Astrocyte of the cerebellum (primary cell): Measurements from ENCODE around the gene TMEM218.

Experiments
- DNase-seq: peaks from one replicate; pipeline ENCODE4 v3.0.0-alpha.2; 2011; ENCODE audit warnings: low read depth
- H3K4me3 ChIP-seq: 2 replicates; pipeline ENCODE4 v1.5.1; 2011; ENCODE audit warnings: mild to moderate bottlenecking, low read depth, low read length, moderate library complexity
- CTCF ChIP-seq: IDR thresholded peaks from 2 replicates; pipeline ENCODE4 v1.5.1; 2012; ENCODE audit warnings: low read length, low read depth, moderate library complexity, mild to moderate bottlenecking; ENCODE audit errors: missing control alignments
- in situ Hi-C: cut with HindIII; loops from 2 replicates; pipeline ENCODE4 v1.10.0; 2017; ENCODE audit warnings: low sequenced_read_pairs

TMEM218 gene

GRCh38 chr11:125074511-125075241 is 36.8 kb downstream of the TMEM218 start:
- H3K4me3 ChIP-seq, result no peak overlapping the region
- no peak for DNase-seq
- no peak for TF ChIP-seq CTCF
- in situ Hi-C loops, result no loop called here

- no peak for DNase-seq
- TF ChIP-seq CTCF, result no peak
- no peak overlapping the region for H3K4me3 ChIP-seq
- in situ Hi-C loops, result no loop called here
Observed at GRCh38 chr11:125073616-125074483, 37.6 kb downstream of the TMEM218 start.

GRCh38 chr11:125072961-125073590 is 38.4 kb downstream of the TMEM218 start:
- in situ Hi-C loops, result no loop called here
- no peak overlapping the region for H3K4me3 ChIP-seq
- no peak for TF ChIP-seq CTCF
- DNase-seq, result no peak

- TF ChIP-seq CTCF, result no peak
- no peak for DNase-seq
- H3K4me3 ChIP-seq, result no peak overlapping the region
- in situ Hi-C loops, result no loop called here
Observed at GRCh38 chr11:125072218-125072960, 39.0 kb downstream of the TMEM218 start.

GRCh38 chr11:125071846-125072217 is 39.6 kb downstream of the TMEM218 start:
- no peak for TF ChIP-seq CTCF
- H3K4me3 ChIP-seq, result no peak overlapping the region
- DNase-seq, result no peak
- in situ Hi-C loops, result no loop called here

- DNase-seq, result no peak
- no peak overlapping the region for H3K4me3 ChIP-seq
- TF ChIP-seq CTCF, result no peak
- in situ Hi-C loops, result no loop called here
Observed at GRCh38 chr11:125071435-125071834, 40.0 kb downstream of the TMEM218 start.
